GM20431 (cell line): Measurements from ENCODE around the gene NOP9.
"Not testable (repeated sequence)": the region's sequence is repeated elsewhere in the genome, so short reads cannot be mapped to it uniquely, and the experiment has no call there.

Source experiments
- in situ Hi-C: fragments of 300-500 bp; cut with MseI, MboI; formaldehyde crosslinking; loops from one replicate; pipeline ENCODE4 v1.15.0; 2020; ENCODE audit warnings: low sequenced_read_pairs; ENCODE audit not compliant: unreplicated experiment

NOP9 gene

GRCh38 chr14:24338843-24339242 lies 39.2 kb downstream of the NOP9 start:
- in situ Hi-C loops, result loop anchor here (10.0 kb wide), 1 partner anchor 96 kb away; no protein-coding TSS in a partner anchor

- in situ Hi-C loops, result loop anchor here (10.0 kb wide), 1 partner anchor 95 kb away; no protein-coding TSS in a partner anchor
Observed at GRCh38 chr14:24339284-24340151, 39.9 kb downstream of the NOP9 start, which contains the start of gene RIPK3. TSS of gene RIPK3 (minus strand) at chr14:24339991. CDS start at chr14:24339826, 165 bp downstream.

DNA sequence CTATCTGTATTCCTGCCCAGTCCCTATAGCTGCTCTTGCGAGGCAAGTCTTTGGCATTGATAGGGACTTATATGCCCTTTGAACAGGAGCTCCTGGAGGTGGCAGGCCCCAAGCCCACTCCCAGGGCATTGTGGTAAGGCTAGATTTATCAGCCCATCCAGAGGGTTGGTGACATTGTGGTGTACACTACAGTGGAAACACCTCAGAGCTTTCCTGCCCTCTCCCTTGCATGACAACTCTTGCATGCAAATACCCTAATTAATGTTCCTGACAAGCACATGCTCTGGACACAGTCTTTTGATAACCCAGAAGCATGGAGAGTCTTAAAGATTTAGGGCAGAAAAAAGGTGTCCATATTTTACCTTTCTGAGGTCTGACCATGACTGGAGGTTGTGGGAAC lies 41.0 kb downstream of the NOP9 start:
- in situ Hi-C loops, result no loop called here

DNA sequence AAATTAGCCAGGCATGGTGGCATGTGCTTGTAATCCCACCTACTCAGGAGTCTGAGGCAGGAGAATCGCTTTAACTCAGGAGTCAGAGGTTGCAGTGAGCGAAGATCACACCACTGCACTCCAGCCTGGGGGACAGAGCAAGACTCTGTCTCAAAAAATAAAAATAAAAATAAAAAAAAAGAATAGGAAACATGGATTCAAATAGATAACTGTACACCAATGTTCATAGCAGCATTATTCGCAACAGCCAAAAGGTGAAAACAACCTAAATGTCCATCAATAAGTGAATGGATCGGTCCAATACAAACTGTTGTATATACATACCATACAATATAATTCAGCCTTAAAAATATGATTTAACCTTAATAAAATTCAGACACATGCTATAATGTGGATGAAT lies 43.2 kb downstream of the NOP9 start:
- in situ Hi-C loops, result no loop called here

- in situ Hi-C loops, result no loop called here
Observed at GRCh38 chr14:24343795-24344660, 44.4 kb downstream of the NOP9 start.

GRCh38 chr14:24347134-24347533 lies 47.5 kb downstream of the NOP9 start:
- in situ Hi-C loops, result no loop called here

GRCh38 chr14:24348186-24348585 lies 48.5 kb downstream of the NOP9 start:
- in situ Hi-C loops, result no loop called here

DNA sequence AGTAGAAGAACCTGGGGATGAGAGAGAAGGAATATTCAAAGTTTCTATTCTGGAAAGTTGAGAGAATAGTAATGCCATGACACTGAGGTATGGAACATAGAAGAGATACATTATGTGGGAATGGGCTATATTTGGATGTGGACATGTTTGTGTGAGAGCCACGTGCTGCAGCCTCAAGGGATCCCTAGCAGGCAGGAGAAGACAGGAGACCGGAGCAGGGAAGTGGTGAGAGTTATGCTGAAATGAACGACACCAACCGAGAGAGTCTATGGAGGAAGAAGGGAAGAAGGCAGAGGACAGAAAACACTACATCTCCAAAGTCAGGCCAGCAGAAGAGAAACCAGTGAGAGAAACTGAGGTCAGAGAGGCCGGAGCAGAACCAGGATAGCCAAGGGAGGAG lies 50.1 kb downstream of the NOP9 start:
- in situ Hi-C loops, result no loop called here

- in situ Hi-C loops, result no loop called here
Observed at GRCh38 chr14:24351517-24351916, 51.9 kb downstream of the NOP9 start.

GRCh38 chr14:24353559-24354481 lies 54.2 kb downstream of the NOP9 start:
- in situ Hi-C loops, result no loop called here

GRCh38 chr14:24354482-24354825 lies 54.8 kb downstream of the NOP9 start:
- in situ Hi-C loops, result not testable (repeated sequence)

- in situ Hi-C loops, result no loop called here
Observed at GRCh38 chr14:24355009-24355408, 55.4 kb downstream of the NOP9 start.

DNA sequence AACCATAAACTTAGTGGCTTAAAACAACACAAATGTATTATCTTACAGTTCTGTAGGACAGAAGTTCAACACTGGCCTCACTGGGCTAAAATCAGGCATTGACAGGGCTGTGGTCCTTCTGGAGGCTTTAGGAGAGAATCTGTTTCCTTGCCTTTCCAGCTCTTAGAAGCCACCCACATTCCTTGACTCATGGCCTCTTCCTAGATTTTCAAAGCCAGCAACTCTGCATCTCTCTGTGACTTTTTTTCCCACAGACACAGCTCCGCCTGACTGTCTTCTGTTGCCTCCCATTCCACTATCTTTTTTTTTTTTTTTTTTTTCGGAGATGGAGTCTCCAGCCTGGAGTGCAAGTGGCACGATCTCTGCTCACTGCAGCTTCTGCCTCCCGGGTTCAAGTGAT lies 56.6 kb downstream of the NOP9 start:
- in situ Hi-C loops, result no loop called here
